Measurements from ENCODE around the gene NUP160. TPM values are rescaled to one million over a fixed set of nuclear protein-coding genes. Genes with fewer than 3 reads are reported as not detected.
"Not testable (repeated sequence)": the region's sequence is repeated elsewhere in the genome, so short reads cannot be mapped to it uniquely, and the experiment has no call there.

NUP160 gene
- total RNA-seq, 2 donors from 2014 or later: 82.1 to 87.6 TPM

GRCh38 chr11:47889714-47890441, 41.7 kb upstream of the NUP160 start:
- Histone ChIP-seq H3K4me3 (ENCODE audit: low read length) (no peak overlapping the region), H3K27me3 (ENCODE audit: control insufficient read depth, insufficient read depth, low read length, poor library complexity, severe bottlenecking) (no peaks in the 10 kb centered on the region), H3K27ac (ENCODE audit: low read depth, low read length) (no peak overlapping the region), H3K9ac (ENCODE audit: extremely low read depth, low read length, poor library complexity, severe bottlenecking) (no peak overlapping the region), H3K9me3 (ENCODE audit: control insufficient read depth, low read length) (no peaks in the 10 kb centered on the region), H3K36me3 (ENCODE audit: control insufficient read depth, insufficient read depth, low read length) (no peaks in the 10 kb centered on the region), H3K4me1 (ENCODE audit: control insufficient read depth, insufficient read depth, low read length) (no peaks in the 10 kb centered on the region)
- Mint-ChIP-seq H3K27me3 (ENCODE audit: insufficient read depth) (peaks cover 5% of the 10 kb centered on the region), H3K36me3 (ENCODE audit: low read depth) (peaks cover 2% of the 10 kb centered on the region), H3K9me3 (peaks cover 24% of the 10 kb centered on the region), H3K27ac (no peak overlapping the region), H3K4me3 (no peak overlapping the region), H3K4me1 (no peaks in the 10 kb centered on the region)
- TF ChIP-seq CTCF (conservative IDR thresholded peaks at IDR 0.05): no peak
- no peak for DNase-seq
- 83 to 86% methylated on average over 4 of the region's 4 CpGs for WGBS, 2 experiments (ENCODE audit: insufficient coverage in 1 of 2, insufficient read length in 1 of 2)

- H3K4me3 Mint-ChIP-seq: no peak overlapping the region
- Histone ChIP-seq H3K4me3 (ENCODE audit: low read length) (no peak overlapping the region), H3K27ac (ENCODE audit: low read depth, low read length) (no peak overlapping the region), H3K9me3 (ENCODE audit: control insufficient read depth, low read length) (no peaks in the 10 kb centered on the region), H3K27me3 (ENCODE audit: control insufficient read depth, insufficient read depth, low read length, poor library complexity, severe bottlenecking) (no peaks in the 10 kb centered on the region), H3K4me1 (ENCODE audit: control insufficient read depth, insufficient read depth, low read length) (no peaks in the 10 kb centered on the region), H3K9ac (ENCODE audit: extremely low read depth, low read length, poor library complexity, severe bottlenecking) (no peak overlapping the region), H3K36me3 (ENCODE audit: control insufficient read depth, insufficient read depth, low read length) (no peaks in the 10 kb centered on the region)
- no peaks in the 10 kb centered on the region for H3K36me3 Mint-ChIP-seq (ENCODE audit: low read depth)
- peaks cover 16% of the 10 kb centered on the region for H3K9me3 Mint-ChIP-seq
- no peaks in the 10 kb centered on the region for H3K4me1 Mint-ChIP-seq
- 91 to 100% methylated on average over 2 to 5 of the region's 5 CpGs for WGBS, 2 experiments (ENCODE audit: insufficient coverage in 1 of 2, insufficient read length in 1 of 2)
- H3K27me3 Mint-ChIP-seq (ENCODE audit: insufficient read depth): peaks cover 5% of the 10 kb centered on the region
- TF ChIP-seq CTCF (conservative IDR thresholded peaks at IDR 0.05): no peak
- no peak for DNase-seq
- H3K27ac Mint-ChIP-seq: no peak overlapping the region
Observed at GRCh38 chr11:47887910-47888569, 39.9 kb upstream of the NUP160 start.

- Mint-ChIP-seq H3K27me3 (ENCODE audit: insufficient read depth) (peaks cover 5% of the 10 kb centered on the region), H3K4me1 (no peaks in the 10 kb centered on the region), H3K9me3 (peaks cover 3% of the 10 kb centered on the region), H3K27ac (no peak overlapping the region), H3K4me3 (no peak overlapping the region), H3K36me3 (ENCODE audit: low read depth) (no peaks in the 10 kb centered on the region)
- Histone ChIP-seq H3K27ac (ENCODE audit: low read depth, low read length) (no peak overlapping the region), H3K36me3 (ENCODE audit: control insufficient read depth, insufficient read depth, low read length) (no peaks in the 10 kb centered on the region), H3K9ac (ENCODE audit: extremely low read depth, low read length, poor library complexity, severe bottlenecking) (no peak overlapping the region), H3K4me3 (ENCODE audit: low read length) (no peak overlapping the region), H3K27me3 (ENCODE audit: control insufficient read depth, insufficient read depth, low read length, poor library complexity, severe bottlenecking) (no peaks in the 10 kb centered on the region), H3K9me3 (ENCODE audit: control insufficient read depth, low read length) (no peaks in the 10 kb centered on the region), H3K4me1 (ENCODE audit: control insufficient read depth, insufficient read depth, low read length) (no peaks in the 10 kb centered on the region)
- TF ChIP-seq CTCF (conservative IDR thresholded peaks at IDR 0.05): no peak
- 83 to 84% methylated on average over 5 to 6 of the region's 6 CpGs for WGBS, 2 experiments (ENCODE audit: insufficient coverage in 1 of 2, insufficient read length in 1 of 2)
- no peak for DNase-seq
Observed at GRCh38 chr11:47886096-47886495, 37.9 kb upstream of the NUP160 start.

- H3K27ac ChIP-seq (ENCODE audit: low read depth, low read length); H3K4me1 ChIP-seq (ENCODE audit: control insufficient read depth, insufficient read depth, low read length); H3K27me3 ChIP-seq (ENCODE audit: control insufficient read depth, insufficient read depth, low read length, poor library complexity, severe bottlenecking); H3K27me3 Mint-ChIP-seq (ENCODE audit: insufficient read depth); H3K36me3 Mint-ChIP-seq (ENCODE audit: low read depth); DNase-seq; H3K4me3 Mint-ChIP-seq; H3K4me3 ChIP-seq (ENCODE audit: low read length); H3K9me3 Mint-ChIP-seq; H3K4me1 Mint-ChIP-seq; H3K36me3 ChIP-seq (ENCODE audit: control insufficient read depth, insufficient read depth, low read length); H3K27ac Mint-ChIP-seq; H3K9ac ChIP-seq (ENCODE audit: extremely low read depth, low read length, poor library complexity, severe bottlenecking); H3K9me3 ChIP-seq (ENCODE audit: control insufficient read depth, low read length): not testable (repeated sequence)
- 91 to 100% methylated on average over 1 to 13 of the region's 13 CpGs for WGBS, 2 experiments (ENCODE audit: insufficient coverage in 1 of 2, insufficient read length in 1 of 2)
Observed at GRCh38 chr11:47882437-47882836, 34.3 kb upstream of the NUP160 start.

All from endodermal cell (in vitro differentiated cells).